PC-9 (cell line): ENCODE data around the gene AHCTF1. TPM values are rescaled to one million over a fixed set of nuclear protein-coding genes. Genes with fewer than 3 reads are reported as not detected.

Experiments used
- Bru-seq: library from RNA; stranded (reverse); fragments of 400-500 nt; gene quantifications from one replicate; lab custom pipeline; 2021; lab: Mats Ljungman, UMichigan
- BruChase-seq, 2 experiments: library from RNA; stranded (reverse); fragments of 400-500 nt; gene quantifications; one replicate each; lab custom pipeline; 2021; lab: Mats Ljungman, UMichigan
- BruUV-seq: library from RNA; stranded (reverse); fragments of 400-500 nt; replicated peaks from 2 replicates; lab custom pipeline; 2021; lab: Mats Ljungman, UMichigan
- CTCF ChIA-PET: fragments of 300-600 bp; sonication (Branson Sonifier 250); formaldehyde crosslinking; loops from one replicate; lab custom pipeline; 2022; ENCODE audit warnings: antibody characterized with exemption; lab: Charles Lee
- POLR2A ChIA-PET: fragments of 300-600 bp; sonication (Branson Sonifier 250); formaldehyde crosslinking; loops from one replicate; lab custom pipeline; 2022; ENCODE audit warnings: antibody characterized with exemption; ENCODE audit not compliant: unreplicated experiment; lab: Charles Lee
- DNase-seq, 2 experiments: peaks; one replicate each; pipeline versions ENCODE4 v3.0.0 to v3.0.0-alpha.2; 2015 to 2022; ENCODE audit warnings: mixed read lengths in 1 of 2
- H2AFZ ChIP-seq: fragments of 200-600 bp; sonication (generic); 2 replicates; pipeline ENCODE4 v1.8.1; 2017; ENCODE audit warnings: antibody characterized with exemption
- H3F3A ChIP-seq: fragments of 200-600 bp; sonication (generic); 2 replicates; pipeline ENCODE4 v1.8.1; 2017; ENCODE audit warnings: antibody characterized with exemption, mild to moderate bottlenecking, low read depth; ENCODE audit not compliant: insufficient read depth
- H3K27ac ChIP-seq: fragments of 200-600 bp; sonication (generic); 2 replicates; pipeline ENCODE4 v1.6.1; 2016; ENCODE audit warnings: mixed run types
- H3K27me3 ChIP-seq: fragments of 200-600 bp; sonication (generic); 2 replicates; pipeline ENCODE4 v1.6.1; 2016; ENCODE audit warnings: low read depth, mixed run types; ENCODE audit not compliant: insufficient read depth
- H3K36me3 ChIP-seq: fragments of 200-600 bp; sonication (generic); 2 replicates; pipeline ENCODE4 v1.6.1; 2016; ENCODE audit warnings: low read depth, mixed run types
- H3K4me1 ChIP-seq: fragments of 200-600 bp; sonication (generic); replicated peaks from 2 replicates; pipeline ENCODE4 v1.6.1; 2016; ENCODE audit warnings: mixed run types; ENCODE audit not compliant: insufficient read depth
- H3K4me2 ChIP-seq: fragments of 200-600 bp; sonication (generic); 2 replicates; pipeline ENCODE4 v1.6.1; 2017; ENCODE audit warnings: mixed run types
- H3K4me3 ChIP-seq: fragments of 200-600 bp; sonication (generic); 2 replicates; pipeline ENCODE4 v1.6.1; 2016; ENCODE audit warnings: mixed run types
- H3K79me2 ChIP-seq: fragments of 200-600 bp; sonication (generic); 2 replicates; pipeline ENCODE4 v1.6.1; 2017; ENCODE audit warnings: low read depth, mixed run types
- H3K9me2 ChIP-seq: fragments of 200-600 bp; sonication (generic); 2 replicates; pipeline ENCODE4 v1.8.1; 2017; ENCODE audit warnings: mild to moderate bottlenecking; ENCODE audit not compliant: insufficient read depth
- H3K9me3 ChIP-seq: fragments of 200-600 bp; sonication (generic); 2 replicates; pipeline ENCODE4 v1.8.1; 2016; ENCODE audit warnings: low read depth; ENCODE audit not compliant: insufficient read depth
- H4K20me1 ChIP-seq: fragments of 200-600 bp; sonication (generic); 2 replicates; pipeline ENCODE4 v1.8.1; 2017; ENCODE audit not compliant: insufficient read depth
- EZH2 ChIP-seq: fragments of 200-600 bp; sonication (generic); IDR thresholded peaks from 2 replicates; pipeline ENCODE4 v1.8.0; 2017; ENCODE audit warnings: antibody characterized with exemption, low read depth
- intact Hi-C: fragments of 100-400 bp; cut with micrococcal nuclease; formaldehyde crosslinking; loops from one replicate; pipeline ENCODE4 v1.10.0; 2022; ENCODE audit not compliant: unreplicated experiment
- long read RNA-seq: library from polyadenylated mRNA; stranded (forward); transcript quantifications from one replicate; pipeline ENCODE4 v2.0.0, GENCODE V29; 2022
- total RNA-seq: library from RNA; stranded (reverse); gene quantifications from 2 replicates; pipeline ENCODE4 v1.2.3, GENCODE V29; 2021
- TF ChIP-seq, protein P1 (sequence below): fragments of 200-600 bp; sonication (generic); conservative IDR thresholded peaks from 2 replicates; pipeline ENCODE4 v1.6.1; 2017; ENCODE audit warnings: mixed run types, antibody characterized with exemption, mild to moderate bottlenecking, moderate library complexity

The AHCTF1 gene, protein sequence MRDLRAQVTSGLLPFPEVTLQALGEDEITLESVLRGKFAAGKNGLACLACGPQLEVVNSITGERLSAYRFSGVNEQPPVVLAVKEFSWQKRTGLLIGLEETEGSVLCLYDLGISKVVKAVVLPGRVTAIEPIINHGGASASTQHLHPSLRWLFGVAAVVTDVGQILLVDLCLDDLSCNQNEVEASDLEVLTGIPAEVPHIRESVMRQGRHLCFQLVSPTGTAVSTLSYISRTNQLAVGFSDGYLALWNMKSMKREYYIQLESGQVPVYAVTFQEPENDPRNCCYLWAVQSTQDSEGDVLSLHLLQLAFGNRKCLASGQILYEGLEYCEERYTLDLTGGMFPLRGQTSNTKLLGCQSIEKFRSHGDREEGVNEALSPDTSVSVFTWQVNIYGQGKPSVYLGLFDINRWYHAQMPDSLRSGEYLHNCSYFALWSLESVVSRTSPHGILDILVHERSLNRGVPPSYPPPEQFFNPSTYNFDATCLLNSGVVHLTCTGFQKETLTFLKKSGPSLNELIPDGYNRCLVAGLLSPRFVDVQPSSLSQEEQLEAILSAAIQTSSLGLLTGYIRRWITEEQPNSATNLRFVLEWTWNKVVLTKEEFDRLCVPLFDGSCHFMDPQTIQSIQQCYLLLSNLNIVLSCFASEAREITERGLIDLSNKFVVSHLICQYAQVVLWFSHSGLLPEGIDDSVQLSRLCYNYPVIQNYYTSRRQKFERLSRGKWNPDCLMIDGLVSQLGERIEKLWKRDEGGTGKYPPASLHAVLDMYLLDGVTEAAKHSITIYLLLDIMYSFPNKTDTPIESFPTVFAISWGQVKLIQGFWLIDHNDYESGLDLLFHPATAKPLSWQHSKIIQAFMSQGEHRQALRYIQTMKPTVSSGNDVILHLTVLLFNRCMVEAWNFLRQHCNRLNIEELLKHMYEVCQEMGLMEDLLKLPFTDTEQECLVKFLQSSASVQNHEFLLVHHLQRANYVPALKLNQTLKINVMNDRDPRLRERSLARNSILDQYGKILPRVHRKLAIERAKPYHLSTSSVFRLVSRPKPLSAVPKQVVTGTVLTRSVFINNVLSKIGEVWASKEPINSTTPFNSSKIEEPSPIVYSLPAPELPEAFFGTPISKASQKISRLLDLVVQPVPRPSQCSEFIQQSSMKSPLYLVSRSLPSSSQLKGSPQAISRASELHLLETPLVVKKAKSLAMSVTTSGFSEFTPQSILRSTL (N-terminal part only)
- total RNA-seq (27.8 and 34.3 TPM in 2 replicates), Bru-seq, nascent RNA (percentile 94 among the genes with signal in this experiment), BruChase-seq, experiment 1, labeled RNA remaining after a 2-hour chase (percentile 93 among the genes with signal in this experiment), BruChase-seq, experiment 2, labeled RNA remaining after a 6-hour chase (percentile 92 among the genes with signal in this experiment)
- long read RNA-seq, full-length matches to known transcripts = 8 of 15 reads
- long read RNA-seq, partial matches to known transcripts = 5 of 15 reads
- long read RNA-seq, other reads (novel, unspliced or antisense) = 2 of 15 reads

DNA sequence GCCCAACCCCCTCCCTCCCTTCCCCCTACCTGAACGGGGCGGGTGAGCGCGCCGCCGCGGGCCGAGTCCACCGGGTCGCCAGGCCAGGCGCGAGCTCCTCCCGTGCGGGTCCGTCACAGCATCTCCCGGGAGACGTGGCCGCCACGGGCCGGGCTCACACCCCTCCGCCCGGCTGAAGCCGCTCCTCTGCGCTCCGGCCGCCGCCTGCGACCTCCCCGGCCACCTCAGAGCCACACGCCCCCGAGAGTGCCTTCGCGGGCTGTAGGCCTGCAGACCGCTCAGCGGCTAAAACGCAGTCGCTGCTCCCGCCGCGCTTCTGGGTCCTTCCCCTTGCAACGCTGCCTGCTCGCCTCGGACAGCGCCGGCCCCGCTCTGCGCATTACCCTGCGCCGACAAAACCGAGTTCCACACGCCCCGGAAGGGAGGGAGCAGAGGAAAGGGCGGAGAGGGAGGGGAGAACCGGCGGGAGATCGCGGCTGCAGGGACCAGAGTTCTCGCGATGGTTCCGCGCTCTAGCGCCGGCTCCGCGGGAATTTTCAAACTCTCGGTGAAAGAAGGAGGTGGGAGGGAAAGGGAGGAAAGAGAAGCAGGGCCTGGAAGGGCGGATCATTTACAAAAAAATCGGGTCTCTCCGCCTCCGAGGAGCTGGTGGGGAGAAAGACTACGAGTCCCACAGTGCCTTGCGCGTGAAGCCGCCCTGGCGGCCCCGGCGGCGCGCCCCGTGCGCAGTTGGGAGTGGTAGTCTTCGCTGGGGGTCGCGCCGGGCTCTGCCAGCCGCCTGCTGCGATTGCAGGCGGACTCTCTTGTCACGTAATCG, at the start of gene AHCTF1:
AHCTF1 (minus strand) TSS at position 400 of the 817 bp plus-strand sequence. CDS start 13,578 bp downstream, outside the sequence.
- peak within 1 kb of the TSS; percentile 70 for H3K27ac ChIP-seq
- no peaks in the 10 kb centered on the region for H3K9me2 ChIP-seq
- no peaks in the 10 kb centered on the region for H3K9me3 ChIP-seq
- H2AFZ ChIP-seq = peak within 1 kb of the TSS; percentile 87
- peak; percentile 88 to 97 for DNase-seq
- intact Hi-C loops = loop anchor here (1.0 to 2.0 kb wide), 5 partner anchors 77 to 399 kb away; partner anchors contain the start of genes ZNF496, ZNF669, ZNF670 and ZNF695
- H3F3A ChIP-seq = no peaks in the 10 kb centered on the region; the same call in 1 of the 2 replicates
- peak within 1 kb of the TSS; percentile 67 for H3K4me3 ChIP-seq
- BruUV-seq = no TSS peak
- H3K4me1 ChIP-seq = peaks cover 9% of the 10 kb centered on the region; the same call in 1 of the 2 replicates
- no peaks in the 10 kb centered on the region for H3K27me3 ChIP-seq
- ChIA-PET CTCF (interaction anchor here (0.6 kb wide), 1 partner anchor 180 kb away, joined by 4 read pairs; no protein-coding TSS in a partner anchor), POLR2A (interaction anchor here (0.6 to 0.7 kb wide), 4 partner anchors 14 to 107 kb away, joined by 3 to 7 read pairs (median 4); no protein-coding TSS in a partner anchor)
- H3K79me2 ChIP-seq = peaks cover 44% of the 10 kb centered on the region
- H3K36me3 ChIP-seq = no peaks in the 10 kb centered on the region
- H4K20me1 ChIP-seq = peaks cover 20% of the 10 kb centered on the region
- H3K4me2 ChIP-seq = peak within 1 kb of the TSS; percentile 89
- TF ChIP-seq, protein P1, sequence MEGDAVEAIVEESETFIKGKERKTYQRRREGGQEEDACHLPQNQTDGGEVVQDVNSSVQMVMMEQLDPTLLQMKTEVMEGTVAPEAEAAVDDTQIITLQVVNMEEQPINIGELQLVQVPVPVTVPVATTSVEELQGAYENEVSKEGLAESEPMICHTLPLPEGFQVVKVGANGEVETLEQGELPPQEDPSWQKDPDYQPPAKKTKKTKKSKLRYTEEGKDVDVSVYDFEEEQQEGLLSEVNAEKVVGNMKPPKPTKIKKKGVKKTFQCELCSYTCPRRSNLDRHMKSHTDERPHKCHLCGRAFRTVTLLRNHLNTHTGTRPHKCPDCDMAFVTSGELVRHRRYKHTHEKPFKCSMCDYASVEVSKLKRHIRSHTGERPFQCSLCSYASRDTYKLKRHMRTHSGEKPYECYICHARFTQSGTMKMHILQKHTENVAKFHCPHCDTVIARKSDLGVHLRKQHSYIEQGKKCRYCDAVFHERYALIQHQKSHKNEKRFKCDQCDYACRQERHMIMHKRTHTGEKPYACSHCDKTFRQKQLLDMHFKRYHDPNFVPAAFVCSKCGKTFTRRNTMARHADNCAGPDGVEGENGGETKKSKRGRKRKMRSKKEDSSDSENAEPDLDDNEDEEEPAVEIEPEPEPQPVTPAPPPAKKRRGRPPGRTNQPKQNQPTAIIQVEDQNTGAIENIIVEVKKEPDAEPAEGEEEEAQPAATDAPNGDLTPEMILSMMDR = no peak
- TF ChIP-seq EZH2 = no peak

DNA sequence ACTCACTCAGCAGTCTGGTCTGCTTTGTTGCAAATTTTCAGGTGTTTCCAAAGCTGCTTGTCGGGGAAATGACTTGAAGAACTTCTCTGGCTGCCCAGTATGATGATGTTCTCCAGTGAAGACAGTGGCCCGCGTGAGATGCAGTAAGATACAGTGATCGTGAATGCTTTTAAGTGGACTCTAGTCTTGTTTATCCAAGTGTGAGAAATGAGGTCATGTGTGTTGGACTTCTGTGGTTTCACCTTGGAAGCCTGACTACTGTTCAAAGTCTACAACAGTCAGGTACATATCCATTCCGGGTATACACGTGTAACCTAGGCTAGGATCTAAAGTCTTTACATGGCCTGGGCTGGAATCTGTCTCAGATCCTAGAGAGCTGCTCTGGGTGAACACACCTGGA, 47.0 kb upstream of the AHCTF1 start:
- Histone ChIP-seq H3F3A (no peaks in the 10 kb centered on the region), H3K9me2 (no peaks in the 10 kb centered on the region), H3K9me3 (peaks cover 5% of the 10 kb centered on the region), H3K36me3 (no peaks in the 10 kb centered on the region), H3K4me1 (no peaks in the 10 kb centered on the region), H3K27me3 (no peaks in the 10 kb centered on the region), H4K20me1 (no peaks in the 10 kb centered on the region), H3K4me3 (no peak overlapping the region), H3K4me2 (no peak overlapping the region), H3K79me2 (no peaks in the 10 kb centered on the region), H3K27ac (no peak overlapping the region), H2AFZ (no peak overlapping the region)
- ChIA-PET CTCF (no interaction called here), POLR2A (no interaction called here)
- intact Hi-C loops = no loop called here
- no TSS peak for BruUV-seq
- DNase-seq = no peak
- no peak for TF ChIP-seq EZH2
- TF ChIP-seq, protein P1 = no peak
